Measurements from ENCODE around the gene SNN. TPM values are rescaled to one million over a fixed set of nuclear protein-coding genes. Genes with fewer than 3 reads are reported as not detected.

SNN gene
- total RNA-seq, 1 donor from 2014 or later = 11.2 TPM

DNA sequence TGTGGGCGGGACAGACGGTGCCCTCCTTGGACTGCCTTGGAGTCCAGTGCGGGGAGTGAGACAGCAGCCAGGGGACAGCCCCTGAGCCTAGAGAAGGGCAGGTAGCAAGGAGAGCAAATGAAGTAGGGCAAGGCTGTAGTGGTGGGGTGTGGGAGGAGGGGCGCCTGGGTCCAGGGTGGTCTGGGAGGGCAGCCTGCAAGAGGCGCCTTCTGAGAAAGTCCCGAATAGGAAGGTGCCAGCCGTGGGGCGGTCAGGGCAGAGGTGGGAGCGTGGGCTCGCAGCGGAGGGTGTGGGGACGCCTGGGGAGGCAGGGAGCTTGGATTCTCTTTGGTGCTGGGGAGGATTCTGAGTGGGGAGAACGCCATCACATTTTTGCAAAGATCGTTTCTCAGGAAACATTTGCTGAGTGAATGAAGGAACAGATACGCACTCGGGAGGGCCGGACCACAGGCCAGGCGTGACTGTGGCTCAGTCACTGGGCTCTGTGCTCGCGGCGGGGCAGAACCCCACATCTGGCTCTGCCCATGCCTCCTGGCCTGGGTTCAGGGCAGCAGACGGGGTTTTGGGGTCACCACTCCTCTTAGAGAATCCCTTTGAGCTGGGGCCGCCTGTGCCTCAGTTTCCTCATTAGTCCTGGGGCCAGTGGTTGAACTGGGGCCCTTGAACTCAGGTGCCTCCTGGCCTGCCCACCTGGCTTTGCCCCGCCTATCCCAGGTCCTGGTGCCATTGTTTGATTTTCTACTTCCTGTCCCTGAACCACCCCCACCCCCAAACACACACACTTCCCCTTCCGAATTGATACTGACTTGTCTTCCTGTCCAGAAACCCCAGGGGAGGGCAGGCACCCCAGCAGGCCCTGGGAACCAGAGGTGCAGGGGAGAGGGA is 4.2 kb downstream of the SNN start:
- TF ChIP-seq, protein P1, sequence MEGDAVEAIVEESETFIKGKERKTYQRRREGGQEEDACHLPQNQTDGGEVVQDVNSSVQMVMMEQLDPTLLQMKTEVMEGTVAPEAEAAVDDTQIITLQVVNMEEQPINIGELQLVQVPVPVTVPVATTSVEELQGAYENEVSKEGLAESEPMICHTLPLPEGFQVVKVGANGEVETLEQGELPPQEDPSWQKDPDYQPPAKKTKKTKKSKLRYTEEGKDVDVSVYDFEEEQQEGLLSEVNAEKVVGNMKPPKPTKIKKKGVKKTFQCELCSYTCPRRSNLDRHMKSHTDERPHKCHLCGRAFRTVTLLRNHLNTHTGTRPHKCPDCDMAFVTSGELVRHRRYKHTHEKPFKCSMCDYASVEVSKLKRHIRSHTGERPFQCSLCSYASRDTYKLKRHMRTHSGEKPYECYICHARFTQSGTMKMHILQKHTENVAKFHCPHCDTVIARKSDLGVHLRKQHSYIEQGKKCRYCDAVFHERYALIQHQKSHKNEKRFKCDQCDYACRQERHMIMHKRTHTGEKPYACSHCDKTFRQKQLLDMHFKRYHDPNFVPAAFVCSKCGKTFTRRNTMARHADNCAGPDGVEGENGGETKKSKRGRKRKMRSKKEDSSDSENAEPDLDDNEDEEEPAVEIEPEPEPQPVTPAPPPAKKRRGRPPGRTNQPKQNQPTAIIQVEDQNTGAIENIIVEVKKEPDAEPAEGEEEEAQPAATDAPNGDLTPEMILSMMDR (conservative IDR thresholded peaks at IDR 0.05; ENCODE audit: low read depth, low read length) = no peak
- H3K4me3 ChIP-seq (ENCODE audit: low read depth, low read length) = no peak overlapping the region

DNA sequence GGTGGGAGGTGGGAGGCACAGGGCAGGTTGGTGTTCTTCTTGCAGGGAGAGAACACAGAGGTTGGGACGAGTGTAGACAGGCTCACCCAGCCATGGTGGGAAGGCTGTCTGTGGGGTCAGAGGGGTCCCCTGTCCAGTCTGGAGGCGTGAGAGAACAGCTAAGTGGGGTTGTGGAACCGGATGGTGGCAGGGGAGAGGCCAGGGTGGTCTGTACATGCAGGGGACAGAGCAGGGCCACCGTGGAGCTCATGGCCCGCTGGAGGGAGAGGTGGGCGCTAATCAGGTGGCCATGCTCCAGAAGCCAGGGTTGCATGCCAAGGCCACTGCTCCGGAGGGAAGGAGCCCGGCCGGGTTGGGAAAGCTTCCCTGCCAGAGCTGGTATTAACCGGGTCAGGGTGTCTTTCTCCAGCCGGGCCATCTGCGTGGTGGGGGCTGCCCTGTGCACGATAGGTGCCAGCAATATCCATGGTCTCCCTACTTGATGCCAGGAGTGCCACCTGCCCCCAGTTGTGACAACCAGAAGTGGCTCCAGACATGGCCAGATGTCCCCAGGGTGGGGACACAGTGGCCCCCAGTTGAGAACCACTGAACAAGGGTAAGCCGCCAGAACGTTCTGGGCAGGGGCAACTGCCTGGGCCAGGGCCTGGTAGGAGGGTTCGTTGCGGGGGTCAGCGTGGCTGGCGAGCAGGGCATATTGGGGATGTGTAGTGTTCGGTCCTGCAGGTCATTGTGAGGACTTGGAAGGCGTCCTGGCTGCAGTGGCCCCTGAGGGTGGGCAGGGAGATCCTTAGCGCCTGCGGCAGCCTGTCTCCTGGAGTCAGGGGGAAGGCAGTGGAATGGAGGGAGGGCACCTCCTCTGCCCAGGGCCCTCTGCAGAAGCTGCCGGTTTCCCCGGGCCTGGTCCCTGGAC is 5.1 kb downstream of the SNN start:
- no peak for DNase-seq (ENCODE audit: low read depth)
- TF ChIP-seq, protein P1 (conservative IDR thresholded peaks at IDR 0.05; ENCODE audit: low read depth, low read length) = no peak
- H3K4me3 ChIP-seq (ENCODE audit: low read depth, low read length) = no peak overlapping the region

More for the DNA sequence above, 4.2 kb downstream of the SNN start:
- no peak for DNase-seq (ENCODE audit: low read depth)

DNA sequence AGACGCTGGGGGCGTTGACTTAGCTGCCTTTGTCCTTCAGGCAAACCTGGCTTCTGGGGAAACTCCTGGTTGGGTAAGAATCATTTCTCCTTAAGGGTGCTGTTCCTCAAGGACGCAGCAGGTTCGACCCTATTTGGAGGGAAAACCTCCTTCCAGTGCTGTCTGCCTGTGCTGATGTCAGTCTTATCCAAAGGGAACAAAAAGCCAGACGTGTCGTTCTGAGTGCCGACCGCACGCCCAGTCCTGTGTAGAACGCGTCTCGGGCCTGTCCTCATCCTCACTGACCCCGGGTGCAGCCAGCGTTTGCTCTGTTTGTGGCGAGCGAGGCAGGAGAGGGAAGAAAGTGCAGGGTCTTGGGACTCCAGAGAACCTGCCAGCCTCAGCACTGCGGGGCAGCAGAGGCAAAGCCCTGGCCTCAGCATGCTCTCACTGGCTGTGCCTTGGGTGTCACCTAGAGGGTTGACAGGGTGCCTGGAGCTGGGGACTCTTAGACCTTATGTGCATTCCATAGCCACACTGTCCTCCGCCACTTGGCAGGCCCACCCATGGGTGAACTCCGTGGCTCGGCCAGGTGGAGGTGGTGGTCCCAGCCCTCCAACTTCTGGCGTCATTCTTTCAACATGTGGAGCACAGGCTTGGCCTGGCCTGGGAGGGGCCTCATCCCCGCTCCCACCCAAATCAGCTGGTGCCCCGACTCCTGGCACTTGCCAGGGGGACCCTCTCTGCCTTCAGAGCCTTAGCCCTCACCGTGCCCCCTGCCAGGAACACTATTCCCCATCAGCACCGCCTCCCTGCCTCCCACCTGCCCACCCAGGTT is 6.0 kb downstream of the SNN start:
- TF ChIP-seq, protein P1 (conservative IDR thresholded peaks at IDR 0.05; ENCODE audit: low read depth, low read length) = no peak
- H3K4me3 ChIP-seq (ENCODE audit: low read depth, low read length) = no peak overlapping the region

DNA sequence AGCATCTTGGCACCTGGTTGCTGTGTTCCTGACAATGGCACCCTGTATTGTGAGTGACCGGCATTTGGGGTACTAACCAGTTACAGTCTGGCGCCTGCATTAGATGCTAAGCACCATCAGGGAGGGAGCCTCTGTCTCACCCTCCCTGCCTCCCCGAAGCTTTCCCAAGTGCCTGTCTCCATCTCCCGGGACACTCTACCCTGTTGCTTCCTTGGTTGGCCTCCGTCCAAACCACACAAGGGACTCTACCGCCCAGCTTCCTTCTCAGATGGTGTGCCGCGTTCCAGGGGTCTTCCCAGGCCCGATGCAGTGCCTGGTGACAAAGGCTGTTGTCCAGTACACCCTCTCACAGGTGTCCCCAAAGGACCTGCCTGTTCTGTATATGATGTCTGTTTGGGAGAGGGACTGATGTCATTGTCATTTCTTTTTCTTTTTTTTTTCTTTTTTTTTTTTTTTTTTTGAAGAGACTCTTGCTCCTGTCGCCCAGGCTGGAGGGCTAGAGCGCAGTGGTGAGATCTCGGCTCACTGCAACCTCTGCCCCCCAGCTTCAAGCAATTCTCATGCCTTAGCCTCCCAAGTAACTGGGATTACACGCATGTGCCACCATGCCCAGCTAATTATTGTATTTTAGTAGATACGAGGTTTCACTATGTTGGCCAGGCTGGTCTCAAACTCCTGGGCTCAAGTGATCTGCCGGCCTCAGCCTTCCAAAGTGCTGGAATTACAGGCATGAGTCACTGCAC is 6.7 kb downstream of the SNN start:
- TF ChIP-seq, protein P1 (conservative IDR thresholded peaks at IDR 0.05; ENCODE audit: low read depth, low read length) = no peak
- DNase-seq (ENCODE audit: low read depth) = no peak

More for the DNA sequence above, 6.0 kb downstream of the SNN start:
- no peak for DNase-seq (ENCODE audit: low read depth)

DNA sequence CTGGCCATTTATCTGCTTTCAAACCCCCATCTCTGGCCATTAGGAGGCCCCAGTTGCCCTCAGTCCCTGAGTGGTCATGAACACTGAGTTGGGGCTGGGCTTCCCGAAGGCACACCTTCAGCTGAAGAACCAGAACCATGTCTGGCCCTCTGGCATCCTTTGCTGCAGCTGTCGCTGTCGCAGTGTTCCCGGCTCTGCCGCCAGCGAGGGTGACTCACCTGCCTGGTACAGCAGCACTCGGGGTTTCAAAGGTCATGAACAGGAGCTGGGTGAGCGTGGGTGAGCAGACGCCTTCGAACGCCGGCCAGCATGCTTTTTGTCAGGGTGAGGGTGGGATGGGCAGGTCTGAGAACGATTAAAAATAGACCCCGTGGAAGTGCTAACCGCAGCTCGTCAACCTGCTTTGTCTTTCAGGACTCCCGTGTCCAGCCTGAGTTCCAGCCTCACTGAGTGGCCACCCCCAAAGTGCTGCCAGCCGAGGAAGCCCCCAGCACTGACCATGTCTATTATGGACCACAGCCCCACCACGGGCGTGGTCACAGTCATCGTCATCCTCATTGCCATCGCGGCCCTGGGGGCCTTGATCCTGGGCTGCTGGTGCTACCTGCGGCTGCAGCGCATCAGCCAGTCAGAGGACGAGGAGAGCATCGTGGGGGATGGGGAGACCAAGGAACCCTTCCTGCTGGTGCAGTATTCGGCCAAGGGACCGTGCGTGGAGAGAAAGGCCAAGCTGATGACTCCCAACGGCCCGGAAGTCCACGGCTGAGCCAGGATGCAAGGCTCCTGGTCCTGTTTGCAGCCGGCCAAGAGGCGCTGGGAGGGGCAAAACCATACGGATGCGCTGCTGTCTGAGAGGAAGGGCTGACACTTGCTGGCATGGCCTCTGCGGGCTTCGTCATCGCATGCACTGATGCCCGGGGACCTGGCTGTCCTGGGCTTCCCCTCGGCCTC is 7.6 kb downstream of the SNN start:
- TF ChIP-seq, protein P1 (conservative IDR thresholded peaks at IDR 0.05; ENCODE audit: low read depth, low read length) = no peak
- no peak for DNase-seq (ENCODE audit: low read depth)
- H3K4me3 ChIP-seq (ENCODE audit: low read depth, low read length) = no peak overlapping the region

More for the DNA sequence above, 6.7 kb downstream of the SNN start:
- H3K4me3 ChIP-seq (ENCODE audit: low read depth, low read length) = no peak overlapping the region

Data from epithelial cell of proximal tubule (primary cell).